ENCODE data around the gene TNRC18. TPM values are rescaled to one million over a fixed set of nuclear protein-coding genes. Genes with fewer than 3 reads are reported as not detected.

Gene TNRC18
- total RNA-seq, 1 experiment from 2014 or later = 159 TPM

GRCh38 chr7:5455581-5456219 lies 32.1 kb upstream of the TNRC18 start:
- intact Hi-C loops (cut with micrococcal nuclease; ENCODE audit: unreplicated experiment) = no loop called here
- CTCF ChIA-PET = no interaction called here
- DNase-seq = no peak
- Histone ChIP-seq H2AFZ (no peak overlapping the region), H3K27ac (no peak overlapping the region), H3K4me1 (replicated peaks; ENCODE audit: insufficient read depth) (no peaks in the 10 kb centered on the region), H3K36me3 (ENCODE audit: low read depth) (no peaks in the 10 kb centered on the region), H3K4me3 (no peak overlapping the region), H3F3A (ENCODE audit: insufficient read depth, low read depth) (peaks cover 27% of the 10 kb centered on the region; the same call in 1 of the 2 replicates), H3K27me3 (ENCODE audit: insufficient read depth, low read depth) (no peaks in the 10 kb centered on the region), H3K9me3 (ENCODE audit: insufficient read depth, low read depth) (no peaks in the 10 kb centered on the region), H4K20me1 (ENCODE audit: insufficient read depth) (peaks cover 31% of the 10 kb centered on the region), H3K4me2 (no peak overlapping the region), H3K9me2 (ENCODE audit: insufficient read depth) (no peaks in the 10 kb centered on the region), H3K79me2 (ENCODE audit: low read depth) (no peaks in the 10 kb centered on the region)
- no peak for TF ChIP-seq CTCF (conservative IDR thresholded peaks at IDR 0.05)
- no peak for TF ChIP-seq EZH2 (IDR thresholded peaks at IDR 0.05; ENCODE audit: low read depth)
- BruUV-seq (replicated peaks) = no TSS peak
- POLR2A ChIA-PET (ENCODE audit: unreplicated experiment) = no interaction called here

DNA sequence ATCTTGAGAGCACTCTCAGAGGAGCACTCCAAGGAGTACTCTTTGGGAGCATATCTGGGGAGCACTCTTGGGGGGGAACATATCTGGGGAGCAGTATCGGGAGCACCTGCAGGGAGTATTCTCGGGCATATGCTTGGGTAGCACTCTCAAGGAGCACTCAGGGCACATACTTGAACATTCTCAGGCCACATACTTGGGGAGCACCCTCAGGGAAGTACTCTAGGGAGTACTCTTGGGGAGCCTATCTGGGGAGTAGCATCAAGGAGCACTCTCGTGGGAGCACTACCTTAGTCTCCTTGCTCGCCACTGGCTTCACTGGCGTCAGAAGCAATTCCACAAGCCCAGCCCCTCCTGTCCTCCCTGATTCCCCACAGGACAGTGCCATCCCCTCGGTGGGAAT lies 31.5 kb upstream of the TNRC18 start:
- no peaks in the 10 kb centered on the region for H3K27me3 ChIP-seq (ENCODE audit: insufficient read depth, low read depth)
- no TSS peak for BruUV-seq (replicated peaks)
- ChIA-PET POLR2A (ENCODE audit: unreplicated experiment) (no interaction called here), CTCF (no interaction called here)
- DNase-seq = no peak
- no peak overlapping the region for H3K4me3 ChIP-seq
- H3K27ac ChIP-seq = no peak overlapping the region
- no peaks in the 10 kb centered on the region for H3K9me3 ChIP-seq (ENCODE audit: insufficient read depth, low read depth)
- no peaks in the 10 kb centered on the region for H3K36me3 ChIP-seq (ENCODE audit: low read depth)
- peaks cover 32% of the 10 kb centered on the region; the same call in 1 of the 2 replicates for H3F3A ChIP-seq (ENCODE audit: insufficient read depth, low read depth)
- intact Hi-C loops (cut with micrococcal nuclease; ENCODE audit: unreplicated experiment) = no loop called here
- no peak for TF ChIP-seq CTCF (conservative IDR thresholded peaks at IDR 0.05)
- no peak for TF ChIP-seq EZH2 (IDR thresholded peaks at IDR 0.05; ENCODE audit: low read depth)
- H3K79me2 ChIP-seq (ENCODE audit: low read depth) = no peaks in the 10 kb centered on the region
- H3K9me2 ChIP-seq (ENCODE audit: insufficient read depth) = no peaks in the 10 kb centered on the region
- H4K20me1 ChIP-seq (ENCODE audit: insufficient read depth) = peaks cover 36% of the 10 kb centered on the region
- H3K4me2 ChIP-seq = no peak overlapping the region
- no peak overlapping the region for H2AFZ ChIP-seq
- H3K4me1 ChIP-seq (replicated peaks; ENCODE audit: insufficient read depth) = no peaks in the 10 kb centered on the region

DNA sequence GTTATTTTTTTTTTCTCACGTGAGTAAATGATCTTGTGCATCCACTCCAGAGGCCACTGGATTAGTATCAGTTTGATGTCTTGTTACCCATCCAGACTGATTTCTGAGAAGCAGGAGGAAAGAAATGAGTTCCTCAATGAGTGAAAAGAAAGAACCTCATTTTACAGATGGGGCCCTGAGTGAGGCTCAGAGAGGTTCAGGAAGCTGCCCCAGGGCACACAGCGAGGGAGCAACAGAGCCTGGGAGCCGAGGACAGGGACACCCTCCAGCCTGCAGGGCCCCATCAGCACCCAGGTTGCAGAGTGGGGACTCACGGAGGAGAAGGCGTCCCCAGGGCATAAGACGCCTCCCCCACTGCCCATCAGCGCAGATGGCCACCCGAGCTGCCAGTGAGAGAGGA lies 30.9 kb upstream of the TNRC18 start:
- Histone ChIP-seq H3K27ac (no peak overlapping the region), H3K36me3 (ENCODE audit: low read depth) (no peaks in the 10 kb centered on the region), H3K4me1 (replicated peaks; ENCODE audit: insufficient read depth) (no peaks in the 10 kb centered on the region), H3K9me3 (ENCODE audit: insufficient read depth, low read depth) (no peaks in the 10 kb centered on the region), H4K20me1 (ENCODE audit: insufficient read depth) (peaks cover 41% of the 10 kb centered on the region), H2AFZ (no peak overlapping the region), H3K27me3 (ENCODE audit: insufficient read depth, low read depth) (no peaks in the 10 kb centered on the region), H3K4me2 (no peak overlapping the region), H3K4me3 (no peak overlapping the region), H3K9me2 (ENCODE audit: insufficient read depth) (no peaks in the 10 kb centered on the region), H3F3A (ENCODE audit: insufficient read depth, low read depth) (peaks cover 37% of the 10 kb centered on the region; the same call in 1 of the 2 replicates), H3K79me2 (ENCODE audit: low read depth) (no peaks in the 10 kb centered on the region)
- intact Hi-C loops (cut with micrococcal nuclease; ENCODE audit: unreplicated experiment) = no loop called here
- BruUV-seq (replicated peaks) = no TSS peak
- POLR2A ChIA-PET (ENCODE audit: unreplicated experiment) = no interaction called here
- no peak for DNase-seq
- CTCF ChIA-PET = no interaction called here
- TF ChIP-seq EZH2 (IDR thresholded peaks at IDR 0.05; ENCODE audit: low read depth) (no peak), CTCF (conservative IDR thresholded peaks at IDR 0.05) (no peak)
